ENCODE measurements around the gene CKAP4.

- TF ChIP-seq, protein P1, sequence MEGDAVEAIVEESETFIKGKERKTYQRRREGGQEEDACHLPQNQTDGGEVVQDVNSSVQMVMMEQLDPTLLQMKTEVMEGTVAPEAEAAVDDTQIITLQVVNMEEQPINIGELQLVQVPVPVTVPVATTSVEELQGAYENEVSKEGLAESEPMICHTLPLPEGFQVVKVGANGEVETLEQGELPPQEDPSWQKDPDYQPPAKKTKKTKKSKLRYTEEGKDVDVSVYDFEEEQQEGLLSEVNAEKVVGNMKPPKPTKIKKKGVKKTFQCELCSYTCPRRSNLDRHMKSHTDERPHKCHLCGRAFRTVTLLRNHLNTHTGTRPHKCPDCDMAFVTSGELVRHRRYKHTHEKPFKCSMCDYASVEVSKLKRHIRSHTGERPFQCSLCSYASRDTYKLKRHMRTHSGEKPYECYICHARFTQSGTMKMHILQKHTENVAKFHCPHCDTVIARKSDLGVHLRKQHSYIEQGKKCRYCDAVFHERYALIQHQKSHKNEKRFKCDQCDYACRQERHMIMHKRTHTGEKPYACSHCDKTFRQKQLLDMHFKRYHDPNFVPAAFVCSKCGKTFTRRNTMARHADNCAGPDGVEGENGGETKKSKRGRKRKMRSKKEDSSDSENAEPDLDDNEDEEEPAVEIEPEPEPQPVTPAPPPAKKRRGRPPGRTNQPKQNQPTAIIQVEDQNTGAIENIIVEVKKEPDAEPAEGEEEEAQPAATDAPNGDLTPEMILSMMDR (IDR thresholded peaks at IDR 0.05), result no peak
- no peak for TF ChIP-seq EP300 (IDR thresholded peaks at IDR 0.05)
- TF ChIP-seq POLR2A (IDR thresholded peaks at IDR 0.05; ENCODE audit: low read depth), result no peak
Measured at GRCh38 chr12:106291342-106291741, 43.5 kb upstream of the CKAP4 start.

Data from esophagus muscularis mucosa (tissue), 4 donors.